Left ventricle myocardium inferior (tissue), 1 donor: Measurements from ENCODE around the gene BLTP2. TPM values are rescaled to one million over a fixed set of nuclear protein-coding genes. Genes with fewer than 3 reads are reported as not detected.

Experiments
- DNase-seq: peaks from one replicate; pipeline ENCODE4 v3.0.0-alpha.2; 2020
- H3K27ac ChIP-seq: fragments of 200-600 bp; replicated peaks from 2 replicates; pipeline ENCODE4 v1.8.0; 2021
- H3K27me3 ChIP-seq: fragments of 200-600 bp; 2 replicates; pipeline ENCODE4 v1.8.0; 2021; ENCODE audit warnings: low read depth
- H3K36me3 ChIP-seq: fragments of 200-600 bp; 2 replicates; pipeline ENCODE4 v1.8.0; 2021
- H3K4me1 ChIP-seq: fragments of 200-600 bp; 2 replicates; pipeline ENCODE4 v1.8.0; 2021
- H3K4me3 ChIP-seq: fragments of 200-600 bp; 2 replicates; pipeline ENCODE4 v1.8.0; 2021; ENCODE audit warnings: mild to moderate bottlenecking, moderate library complexity
- H3K9me3 ChIP-seq: fragments of 200-600 bp; replicated peaks from 2 replicates; pipeline ENCODE4 v1.8.0; 2021
- intact Hi-C: fragments of 100-400 bp; cut with micrococcal nuclease; formaldehyde crosslinking; loops from one replicate; pipeline ENCODE4 v1.11.0; 2022
- total RNA-seq: library from RNA; stranded (reverse); fragmentation: NEBNext Ultra II Directional; extraction: Animal tissue kit (Norgen Biotek cat#: 25700); gene quantifications from one replicate; pipeline ENCODE4 v1.2.1, GENCODE V29; 2021
- TF ChIP-seq, protein P1 (sequence below): fragments of 200-600 bp; IDR thresholded peaks from 2 replicates; pipeline ENCODE4 v1.8.0; 2021; ENCODE audit warnings: antibody characterized with exemption, mild to moderate bottlenecking, borderline replicate concordance
- donor health status: DM: no; HTN: yes; CAD: no; lungs with severe emphysema.

The BLTP2 gene
- total RNA-seq, 1 donor from 2014 or later, result 71.3 TPM

DNA sequence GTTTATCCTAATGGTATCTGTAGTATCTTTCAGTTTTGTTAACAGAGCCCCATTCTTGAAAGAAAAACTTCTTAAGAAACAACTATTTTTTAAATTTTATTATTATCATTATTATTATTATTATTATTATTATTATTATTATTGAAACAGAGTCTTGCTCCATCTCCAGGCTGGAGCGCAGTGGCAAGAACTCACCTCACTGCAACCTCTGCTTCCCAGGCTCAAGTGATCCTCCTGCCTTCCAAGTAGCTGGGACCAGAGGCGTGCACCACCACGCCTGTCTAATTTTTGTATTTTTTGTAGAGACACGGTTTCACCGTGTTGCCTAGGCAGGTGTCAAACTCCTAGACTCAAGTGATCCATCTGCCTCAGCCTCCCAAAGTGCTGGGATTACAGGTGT lies 40.4 kb upstream of the BLTP2 start:
- no peak overlapping the region for H3K27ac ChIP-seq
- H3K4me3 ChIP-seq, result no peak overlapping the region
- intact Hi-C loops, result no loop called here
- no peaks in the 10 kb centered on the region for H3K27me3 ChIP-seq
- peaks cover 6% of the 10 kb centered on the region for H3K4me1 ChIP-seq
- DNase-seq, result no peak
- H3K36me3 ChIP-seq, result peaks cover 100% of the 10 kb centered on the region
- no peaks in the 10 kb centered on the region for H3K9me3 ChIP-seq
- TF ChIP-seq, protein P1, sequence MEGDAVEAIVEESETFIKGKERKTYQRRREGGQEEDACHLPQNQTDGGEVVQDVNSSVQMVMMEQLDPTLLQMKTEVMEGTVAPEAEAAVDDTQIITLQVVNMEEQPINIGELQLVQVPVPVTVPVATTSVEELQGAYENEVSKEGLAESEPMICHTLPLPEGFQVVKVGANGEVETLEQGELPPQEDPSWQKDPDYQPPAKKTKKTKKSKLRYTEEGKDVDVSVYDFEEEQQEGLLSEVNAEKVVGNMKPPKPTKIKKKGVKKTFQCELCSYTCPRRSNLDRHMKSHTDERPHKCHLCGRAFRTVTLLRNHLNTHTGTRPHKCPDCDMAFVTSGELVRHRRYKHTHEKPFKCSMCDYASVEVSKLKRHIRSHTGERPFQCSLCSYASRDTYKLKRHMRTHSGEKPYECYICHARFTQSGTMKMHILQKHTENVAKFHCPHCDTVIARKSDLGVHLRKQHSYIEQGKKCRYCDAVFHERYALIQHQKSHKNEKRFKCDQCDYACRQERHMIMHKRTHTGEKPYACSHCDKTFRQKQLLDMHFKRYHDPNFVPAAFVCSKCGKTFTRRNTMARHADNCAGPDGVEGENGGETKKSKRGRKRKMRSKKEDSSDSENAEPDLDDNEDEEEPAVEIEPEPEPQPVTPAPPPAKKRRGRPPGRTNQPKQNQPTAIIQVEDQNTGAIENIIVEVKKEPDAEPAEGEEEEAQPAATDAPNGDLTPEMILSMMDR, result no peak

DNA sequence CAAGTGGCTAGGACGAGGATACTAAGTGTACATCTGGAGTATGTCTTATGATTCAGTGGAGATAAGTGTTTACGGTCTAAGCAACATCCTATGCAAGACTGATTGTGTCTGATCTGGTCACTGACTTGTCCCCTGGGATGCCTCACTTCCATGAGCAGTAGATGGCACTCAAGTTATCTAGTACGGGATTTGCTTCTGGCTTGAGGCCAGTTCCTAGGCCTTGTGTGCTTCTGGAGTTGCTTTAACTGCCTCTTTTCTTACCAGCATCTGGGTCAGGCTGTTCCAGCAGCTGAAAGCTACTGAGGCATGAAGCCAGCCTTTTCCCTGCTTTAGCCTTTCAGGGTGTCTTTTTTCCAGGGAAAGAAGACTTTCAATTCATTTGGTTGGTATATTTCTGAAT lies 40.0 kb upstream of the BLTP2 start:
- DNase-seq, result no peak
- H3K4me3 ChIP-seq, result no peak overlapping the region
- intact Hi-C loops, result no loop called here

DNA sequence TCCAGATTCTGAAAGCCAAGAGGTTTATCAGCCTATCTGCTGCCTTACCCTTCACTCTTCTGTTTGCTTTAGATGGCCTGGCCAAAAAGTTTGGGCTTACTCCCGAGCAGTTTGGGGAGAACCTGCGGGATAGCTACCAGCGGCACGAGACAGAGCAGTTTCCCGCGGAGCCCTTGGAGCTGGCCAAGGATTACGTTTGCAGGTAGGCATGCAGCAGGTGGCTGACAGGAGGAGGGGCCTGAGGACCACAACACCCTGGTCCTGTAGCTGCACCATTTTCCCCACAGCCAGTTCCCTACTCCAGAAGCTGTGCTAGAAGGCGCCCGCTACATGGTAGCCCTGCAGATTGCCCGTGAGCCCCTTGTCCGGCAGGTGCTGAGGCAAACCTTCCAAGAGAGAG lies 37.7 kb upstream of the BLTP2 start:
- Histone ChIP-seq H3K27me3 (no peaks in the 10 kb centered on the region), H3K27ac (no peak overlapping the region), H3K4me1 (peaks cover 6% of the 10 kb centered on the region), H3K36me3 (peaks cover 100% of the 10 kb centered on the region), H3K9me3 (no peaks in the 10 kb centered on the region), H3K4me3 (no peak overlapping the region)
- TF ChIP-seq, protein P1, result no peak
- intact Hi-C loops, result no loop called here
- no peak for DNase-seq

More for the DNA sequence above, 40.0 kb upstream of the BLTP2 start:
- Histone ChIP-seq H3K9me3 (no peaks in the 10 kb centered on the region), H3K4me1 (peaks cover 6% of the 10 kb centered on the region), H3K27ac (no peak overlapping the region), H3K27me3 (no peaks in the 10 kb centered on the region), H3K36me3 (peaks cover 100% of the 10 kb centered on the region)
- TF ChIP-seq, protein P1, result no peak

DNA sequence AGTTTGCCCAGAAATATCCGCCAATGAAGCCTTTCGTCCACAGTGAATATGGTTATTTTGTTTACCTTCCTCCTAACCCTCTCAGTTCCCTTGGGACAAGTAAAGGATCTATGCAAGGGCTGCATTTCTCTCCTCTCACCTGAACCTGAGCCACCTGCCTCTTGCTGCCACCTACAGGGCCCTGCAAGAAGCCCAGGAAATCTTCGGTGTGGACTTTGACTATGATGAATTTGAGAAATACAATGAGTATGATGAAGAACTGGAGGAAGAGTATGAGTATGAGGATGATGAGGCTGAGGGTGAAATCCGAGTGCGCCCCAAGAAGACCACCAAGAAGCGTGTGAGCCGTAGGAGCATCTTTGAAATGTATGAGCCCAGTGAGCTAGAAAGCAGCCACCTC lies 31.0 kb upstream of the BLTP2 start:
- H3K4me1 ChIP-seq, result no peaks in the 10 kb centered on the region
- no peak for DNase-seq
- intact Hi-C loops, result no loop called here
- H3K9me3 ChIP-seq, result no peaks in the 10 kb centered on the region
- TF ChIP-seq, protein P1, result no peak
- H3K36me3 ChIP-seq, result peaks cover 100% of the 10 kb centered on the region
- no peak overlapping the region for H3K27ac ChIP-seq
- no peak overlapping the region for H3K4me3 ChIP-seq
- H3K27me3 ChIP-seq, result no peaks in the 10 kb centered on the region

DNA sequence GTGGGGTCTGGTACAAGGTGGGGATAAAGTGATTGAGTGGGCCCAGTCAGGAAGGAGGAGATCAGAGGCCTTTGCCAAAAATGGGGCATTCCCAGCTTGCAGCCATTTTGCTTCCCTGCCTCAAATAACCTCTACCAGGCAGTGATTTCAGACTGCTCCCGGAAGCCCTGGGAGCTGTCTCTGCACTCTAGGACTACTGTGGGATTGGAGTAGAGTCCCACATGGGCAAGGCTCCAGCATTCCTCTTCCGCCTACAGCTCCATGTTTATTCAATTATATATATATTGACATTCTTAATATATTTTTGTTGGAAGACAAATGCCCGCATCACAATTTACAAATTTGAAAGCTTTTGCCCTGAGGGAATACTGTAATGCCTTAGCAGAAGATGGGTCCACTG lies 30.5 kb upstream of the BLTP2 start:
- TF ChIP-seq, protein P1, result no peak
- Histone ChIP-seq H3K4me1 (no peaks in the 10 kb centered on the region), H3K4me3 (no peak overlapping the region), H3K9me3 (no peaks in the 10 kb centered on the region), H3K27ac (no peak overlapping the region), H3K36me3 (peaks cover 100% of the 10 kb centered on the region), H3K27me3 (no peaks in the 10 kb centered on the region)
- intact Hi-C loops, result no loop called here
- DNase-seq, result no peak

DNA sequence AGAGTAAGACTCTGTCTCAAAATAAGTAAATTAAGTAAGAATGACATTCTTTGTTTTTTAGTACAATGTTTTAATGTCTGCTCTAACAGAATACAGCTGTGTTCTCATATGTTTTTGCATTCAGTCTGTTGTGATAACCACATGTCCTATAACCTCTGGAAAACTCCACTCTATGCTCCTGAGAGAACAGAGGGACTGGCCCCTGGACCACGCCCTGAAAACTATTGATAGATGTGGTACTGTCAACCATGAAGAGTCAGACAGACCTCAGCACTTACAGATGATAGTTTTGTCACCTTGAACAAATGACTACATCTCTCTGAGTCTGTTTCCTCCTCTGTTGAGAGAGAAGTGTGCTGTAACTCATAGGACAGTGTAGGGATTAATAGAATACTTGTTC lies 25.0 kb upstream of the BLTP2 start:
- H3K27me3 ChIP-seq, result no peaks in the 10 kb centered on the region
- H3K27ac ChIP-seq, result no peak overlapping the region
- H3K4me1 ChIP-seq, result peaks cover 28% of the 10 kb centered on the region
- TF ChIP-seq, protein P1, result no peak
- intact Hi-C loops, result no loop called here
- H3K4me3 ChIP-seq, result no peak overlapping the region
- no peaks in the 10 kb centered on the region for H3K9me3 ChIP-seq
- peaks cover 59% of the 10 kb centered on the region for H3K36me3 ChIP-seq
- no peak for DNase-seq
